NCI-H1417 (cell line): ENCODE results near the gene CACNA1C.
A peak's percentile ranks its signal among the peaks of the same experiment; 100 is the strongest.

Source experiments
- DNase-seq, 3 experiments: peaks; one replicate each; lab custom pipeline; 2025; lab: John Stamatoyannopoulos, UW

The CACNA1C gene

GRCh38 chr12:2052826-2053678, at the start of gene CACNA1C:
Gene CACNA1C (plus strand): TSS chr12:2052987. CDS start chr12:2053563, 576 bp downstream.
- peak in 2 of 3 experiments; percentile 82 to 88 for DNase-seq

- peak in 1 of 3 experiments; percentile 44 for DNase-seq
Measured at GRCh38 chr12:2003676-2004112, 49.1 kb upstream of the CACNA1C start.

- peak; percentile 96 to 99 (median 97) for DNase-seq
Measured at GRCh38 chr12:2004113-2004929, 48.5 kb upstream of the CACNA1C start, which contains the start of gene DCP1B. Gene DCP1B (minus strand): TSS chr12:2004457. CDS start chr12:2004431, 26 bp downstream.

- no peak for DNase-seq
Measured at GRCh38 chr12:2008677-2009076, 44.1 kb upstream of the CACNA1C start.

- no peak for DNase-seq
Measured at GRCh38 chr12:2009623-2010022, 43.2 kb upstream of the CACNA1C start.

GRCh38 chr12:2011643-2012607, 40.9 kb upstream of the CACNA1C start:
- peak in 2 of 3 experiments; percentile 12 to 38 for DNase-seq

GRCh38 chr12:2013086-2013485, 39.7 kb upstream of the CACNA1C start:
- no peak for DNase-seq

GRCh38 chr12:2013527-2014223, 39.1 kb upstream of the CACNA1C start:
- DNase-seq = peak in 2 of 3 experiments; percentile 27 to 62

- no peak for DNase-seq
Measured at GRCh38 chr12:2014231-2014630, 38.6 kb upstream of the CACNA1C start.

GRCh38 chr12:2016862-2017545, 35.8 kb upstream of the CACNA1C start:
- no peak for DNase-seq

GRCh38 chr12:2017546-2018337, 35.0 kb upstream of the CACNA1C start:
- DNase-seq = peak in 2 of 3 experiments; percentile 58 to 91

- DNase-seq = no peak
Measured at GRCh38 chr12:2018391-2018790, 34.4 kb upstream of the CACNA1C start.

- no peak for DNase-seq
Measured at GRCh38 chr12:2019126-2019525, 33.7 kb upstream of the CACNA1C start.

- DNase-seq = no peak
Measured at GRCh38 chr12:2020511-2020910, 32.3 kb upstream of the CACNA1C start.

- peak in 2 of 3 experiments; percentile 12 to 57 for DNase-seq
Measured at GRCh38 chr12:2023365-2023764, 29.4 kb upstream of the CACNA1C start.

GRCh38 chr12:2027351-2027750, 25.4 kb upstream of the CACNA1C start:
- no peak for DNase-seq

GRCh38 chr12:2029851-2030250, 22.9 kb upstream of the CACNA1C start:
- DNase-seq = no peak

- no peak for DNase-seq
Measured at GRCh38 chr12:2032506-2032905, 20.3 kb upstream of the CACNA1C start.
